Lower lobe of right lung (tissue), 2 donors: ENCODE data around the gene ZCCHC18. TPM values are rescaled to one million over a fixed set of nuclear protein-coding genes. Genes with fewer than 3 reads are reported as not detected.

ENCODE experiments used
- ATAC-seq, 2 donors: fragments of 200-7000 bp; cut with Tn5 transposase; one replicate each; pipeline ENCODE4 v1.9.1; 2020 to 2022; ENCODE audit warnings: mild to moderate bottlenecking in 2 of 2, moderate library complexity in 2 of 2
- DNase-seq: peaks from one replicate; pipeline ENCODE4 v3.0.0-alpha.2; 2020
- H3K27ac ChIP-seq: fragments of 200-600 bp; one replicate; pipeline ENCODE4 v1.8.0; 2022
- H3K27me3 ChIP-seq: fragments of 200-600 bp; one replicate; pipeline ENCODE4 v1.8.0; 2022; ENCODE audit warnings: low read depth
- H3K36me3 ChIP-seq: fragments of 200-600 bp; one replicate; pipeline ENCODE4 v1.8.0; 2022; ENCODE audit warnings: mild to moderate bottlenecking
- H3K4me1 ChIP-seq: fragments of 200-600 bp; one replicate; pipeline ENCODE4 v1.8.0; 2022
- H3K4me3 ChIP-seq: fragments of 200-600 bp; one replicate; pipeline ENCODE4 v1.8.0; 2022; ENCODE audit warnings: mild to moderate bottlenecking
- H3K9me3 ChIP-seq: fragments of 200-600 bp; one replicate; pipeline ENCODE4 v1.8.0; 2022
- intact Hi-C: fragments of 100-400 bp; cut with DNase I; formaldehyde crosslinking; loops from one replicate; pipeline ENCODE4 v1.11.0; 2022
- total RNA-seq: library from RNA; stranded (reverse); fragmentation: NEBNext Ultra II Directional; extraction: Animal tissue kit (Norgen Biotek cat#: 25700); gene quantifications from one replicate; pipeline ENCODE4 v1.2.1, GENCODE V29; 2021
- TF ChIP-seq, protein P1 (sequence below): fragments of 200-600 bp; IDR thresholded peaks from one replicate; pipeline ENCODE4 v1.8.0; 2022; ENCODE audit warnings: antibody characterized with exemption, mild to moderate bottlenecking
- donor health status: DM: no; HTN: yes; CAD: no; lungs with severe emphysema.

Gene ZCCHC18
- total RNA-seq, 1 donor from 2014 or later, result 0.24 TPM

DNA sequence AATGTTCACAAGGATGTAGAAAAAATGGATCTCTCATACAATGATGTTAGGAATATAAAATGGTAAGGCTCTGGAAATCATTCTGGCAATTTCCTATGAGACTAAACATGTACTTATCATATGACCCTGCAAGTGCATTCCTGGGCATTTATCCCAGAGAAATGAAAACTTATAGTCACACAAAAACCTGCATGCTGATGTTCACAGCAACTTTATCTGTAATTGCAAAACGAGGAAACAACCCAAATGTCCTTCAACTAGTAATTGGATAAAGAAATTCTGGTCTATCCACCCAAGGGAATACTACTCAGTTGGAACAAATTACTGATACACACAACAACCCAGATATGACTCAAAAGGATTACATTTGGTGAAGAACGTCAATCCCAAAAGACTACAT, 14.5 kb downstream of the ZCCHC18 start:
- Histone ChIP-seq H3K27me3 (no peaks in the 10 kb centered on the region), H3K27ac (no peak overlapping the region), H3K36me3 (peaks cover 17% of the 10 kb centered on the region), H3K4me3 (no peak overlapping the region), H3K9me3 (no peaks in the 10 kb centered on the region), H3K4me1 (no peaks in the 10 kb centered on the region)
- intact Hi-C loops, result no loop called here
- TF ChIP-seq, protein P1, sequence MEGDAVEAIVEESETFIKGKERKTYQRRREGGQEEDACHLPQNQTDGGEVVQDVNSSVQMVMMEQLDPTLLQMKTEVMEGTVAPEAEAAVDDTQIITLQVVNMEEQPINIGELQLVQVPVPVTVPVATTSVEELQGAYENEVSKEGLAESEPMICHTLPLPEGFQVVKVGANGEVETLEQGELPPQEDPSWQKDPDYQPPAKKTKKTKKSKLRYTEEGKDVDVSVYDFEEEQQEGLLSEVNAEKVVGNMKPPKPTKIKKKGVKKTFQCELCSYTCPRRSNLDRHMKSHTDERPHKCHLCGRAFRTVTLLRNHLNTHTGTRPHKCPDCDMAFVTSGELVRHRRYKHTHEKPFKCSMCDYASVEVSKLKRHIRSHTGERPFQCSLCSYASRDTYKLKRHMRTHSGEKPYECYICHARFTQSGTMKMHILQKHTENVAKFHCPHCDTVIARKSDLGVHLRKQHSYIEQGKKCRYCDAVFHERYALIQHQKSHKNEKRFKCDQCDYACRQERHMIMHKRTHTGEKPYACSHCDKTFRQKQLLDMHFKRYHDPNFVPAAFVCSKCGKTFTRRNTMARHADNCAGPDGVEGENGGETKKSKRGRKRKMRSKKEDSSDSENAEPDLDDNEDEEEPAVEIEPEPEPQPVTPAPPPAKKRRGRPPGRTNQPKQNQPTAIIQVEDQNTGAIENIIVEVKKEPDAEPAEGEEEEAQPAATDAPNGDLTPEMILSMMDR, result no peak
- ATAC-seq (no peak), DNase-seq (no peak)

DNA sequence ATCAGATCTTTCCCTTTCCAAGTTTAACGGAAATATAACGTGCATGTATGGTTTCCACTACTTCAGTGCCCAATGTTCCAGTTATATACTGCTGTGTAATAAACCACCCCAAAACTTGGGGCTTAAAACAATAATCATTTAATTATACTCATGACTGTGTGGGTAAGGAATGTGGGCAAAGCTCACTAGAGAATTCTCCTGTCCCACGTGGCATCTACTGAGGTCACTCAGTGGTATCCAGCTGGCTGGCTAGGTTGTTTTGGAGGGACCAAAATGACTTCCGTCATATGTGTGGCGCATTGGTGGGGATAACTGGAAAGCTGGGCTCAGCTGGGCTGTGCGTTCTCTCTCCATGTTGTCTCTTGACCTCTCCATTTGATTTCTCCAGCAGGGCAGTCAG, 18.5 kb downstream of the ZCCHC18 start:
- DNase-seq (no peak), ATAC-seq (no peak)
- H3K27ac ChIP-seq, result no peak overlapping the region
- TF ChIP-seq, protein P1, result no peak
- H3K4me3 ChIP-seq, result no peak overlapping the region
- no peaks in the 10 kb centered on the region for H3K9me3 ChIP-seq
- intact Hi-C loops, result no loop called here
- H3K4me1 ChIP-seq, result no peaks in the 10 kb centered on the region
- H3K36me3 ChIP-seq, result peaks cover 13% of the 10 kb centered on the region
- H3K27me3 ChIP-seq, result no peaks in the 10 kb centered on the region

DNA sequence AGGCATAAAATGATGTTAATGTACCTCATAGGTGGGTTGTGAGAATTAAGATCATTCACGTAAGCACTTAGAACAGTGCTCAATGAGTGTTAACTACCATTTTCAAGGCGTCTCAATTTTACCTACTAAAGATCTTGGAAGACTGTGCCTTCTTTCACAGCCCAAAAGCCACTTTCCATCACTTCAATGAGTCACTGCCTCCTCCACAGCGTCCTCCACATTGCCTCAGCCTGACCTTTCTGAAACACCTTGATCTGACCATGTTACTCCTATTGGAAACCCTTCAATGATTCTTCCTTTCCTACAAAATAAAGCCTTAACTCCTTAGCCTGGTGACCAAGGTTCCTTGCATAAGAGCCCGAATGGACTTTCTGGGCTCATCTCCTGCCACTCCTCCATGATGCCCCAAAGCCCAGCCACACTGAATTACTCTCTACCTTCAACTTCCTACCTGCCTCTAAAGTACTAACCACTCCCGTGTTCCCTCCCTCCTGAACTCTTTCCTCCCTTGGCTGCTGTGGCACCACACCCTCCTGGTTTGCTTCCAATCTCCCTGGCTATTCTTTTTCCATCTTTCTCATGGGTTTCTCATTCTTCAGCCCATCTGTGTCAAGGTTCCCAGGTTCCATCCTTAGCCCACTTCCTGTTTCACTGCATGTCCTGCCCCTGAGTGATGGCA, 22.4 kb downstream of the ZCCHC18 start:
- Histone ChIP-seq H3K4me3 (no peak overlapping the region), H3K9me3 (no peaks in the 10 kb centered on the region), H3K36me3 (peaks cover 5% of the 10 kb centered on the region), H3K27me3 (no peaks in the 10 kb centered on the region), H3K4me1 (no peaks in the 10 kb centered on the region), H3K27ac (no peak overlapping the region)
- ATAC-seq (no peak), DNase-seq (no peak)
- TF ChIP-seq, protein P1, result no peak
- intact Hi-C loops, result no loop called here

DNA sequence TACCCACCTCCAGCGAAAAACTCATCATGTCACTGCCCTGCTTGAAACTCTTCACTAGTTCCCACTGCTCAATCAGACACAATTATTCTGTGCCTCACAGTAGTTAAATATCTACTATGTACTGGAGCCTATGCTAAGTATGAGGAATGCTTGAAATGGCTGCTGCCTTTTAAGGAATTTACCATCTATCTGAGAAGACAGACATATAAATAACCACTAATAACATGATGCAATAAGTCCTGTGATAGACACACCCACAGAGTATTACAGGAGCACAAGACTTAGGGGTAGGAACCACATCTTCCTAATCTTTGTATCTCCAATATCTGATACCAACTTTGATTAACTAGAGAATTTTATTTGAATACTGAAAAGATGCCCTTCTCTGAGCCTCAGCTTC, 23.4 kb downstream of the ZCCHC18 start:
- no peak overlapping the region for H3K27ac ChIP-seq
- ATAC-seq (no peak), DNase-seq (no peak)
- intact Hi-C loops, result no loop called here
- H3K27me3 ChIP-seq, result no peaks in the 10 kb centered on the region
- H3K36me3 ChIP-seq, result no peaks in the 10 kb centered on the region
- no peak overlapping the region for H3K4me3 ChIP-seq
- H3K4me1 ChIP-seq, result no peaks in the 10 kb centered on the region
- TF ChIP-seq, protein P1, result no peak
- no peaks in the 10 kb centered on the region for H3K9me3 ChIP-seq

DNA sequence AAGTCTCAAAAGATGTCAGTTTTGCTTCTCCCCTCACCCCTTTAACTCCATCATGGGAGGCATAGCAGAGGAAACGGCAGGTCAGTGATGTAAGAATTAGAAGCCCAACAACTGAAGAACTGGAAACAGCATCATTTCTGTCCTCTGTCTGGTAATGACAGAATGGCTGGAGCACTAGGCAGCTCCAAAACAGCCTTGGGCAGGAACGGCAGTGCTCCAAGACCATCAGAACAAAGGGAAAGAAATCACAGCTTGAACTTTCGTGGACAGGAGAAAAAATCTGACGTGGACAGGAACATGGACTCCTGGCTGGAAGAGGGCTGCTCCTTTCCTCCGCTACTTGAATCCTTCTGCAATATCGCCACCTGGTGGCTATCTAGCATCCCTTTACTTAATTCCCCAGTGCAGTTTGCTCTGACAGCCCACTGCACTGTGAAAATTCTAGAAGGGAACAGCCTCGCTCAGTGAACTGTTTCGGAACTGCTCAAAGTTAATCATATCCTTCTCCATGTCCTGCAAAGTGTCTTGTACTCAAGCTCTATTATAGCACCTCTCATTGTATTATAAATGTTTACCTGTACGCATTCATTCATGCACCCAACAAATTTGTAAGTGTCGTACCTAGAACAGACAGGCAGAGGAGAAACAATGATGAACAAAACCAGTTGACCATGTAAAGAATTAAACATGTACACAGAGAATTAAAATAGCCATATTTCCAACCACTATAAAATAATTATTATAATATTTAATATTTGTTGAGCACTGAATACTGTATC, 24.1 kb downstream of the ZCCHC18 start:
- Histone ChIP-seq H3K27me3 (no peaks in the 10 kb centered on the region), H3K4me3 (peak overlapping the region; percentile 37), H3K9me3 (no peaks in the 10 kb centered on the region), H3K4me1 (no peaks in the 10 kb centered on the region), H3K27ac (no peak overlapping the region), H3K36me3 (no peaks in the 10 kb centered on the region)
- ATAC-seq, result peak; percentile 84 to 92
- DNase-seq, result no peak
- intact Hi-C loops, result no loop called here
- TF ChIP-seq, protein P1, result peak; percentile 70
